HEK293 (cell line): ENCODE results near the gene COL8A1.

ENCODE experiments used
- CTCF ChIA-PET: fragments of 350-600 bp; formaldehyde crosslinking; extraction: SDS; loops from one replicate; lab custom pipeline; 2021; ENCODE audit warnings: antibody characterized with exemption; lab: Yijun Ruan, JAX
- POLR2A ChIA-PET: fragments of 300-600 bp; formaldehyde crosslinking; extraction: SDS; loops from one replicate; lab custom pipeline; 2020; ENCODE audit warnings: antibody characterized with exemption, inconsistent platforms; lab: Yijun Ruan, JAX
- H3K27ac ChIP-seq: fragments of 200-500 bp; sonication (Bioruptor generic); 2 replicates; pipeline ENCODE4 v1.5.1; 2014; ENCODE audit warnings: low read depth, low read length, control low read depth, inconsistent platforms; ENCODE audit errors: extremely low read depth
- H3K36me3 ChIP-seq, 2 experiments: fragments of 200-500 bp in 1 of 2; sonication (Bioruptor generic) in 1 of 2; 1 replicate in 1 of 2; 2 replicates in 1 of 2; pipeline ENCODE4 v1.5.1; 2014 to 2017; ENCODE audit warnings: inconsistent platforms in 2 of 2, low read length in 2 of 2; ENCODE audit not compliant: control insufficient read depth in 2 of 2, insufficient read depth in 1 of 2
- H3K4me1 ChIP-seq: fragments of 200-500 bp; sonication (Bioruptor generic); 2 replicates; pipeline ENCODE4 v1.5.1; 2014; ENCODE audit warnings: mild to moderate bottlenecking, low read length, inconsistent platforms; ENCODE audit not compliant: control insufficient read depth, insufficient read depth
- H3K4me3 ChIP-seq: 2 replicates; pipeline ENCODE4 v1.5.1; 2011; ENCODE audit warnings: low read depth, mild to moderate bottlenecking, control low read depth, low read length, moderate library complexity
- H3K9me3 ChIP-seq: fragments of 200-500 bp; sonication (Bioruptor generic); 2 replicates; pipeline ENCODE4 v1.5.1; 2014; ENCODE audit warnings: low read depth, low read length, inconsistent platforms; ENCODE audit not compliant: control insufficient read depth, insufficient read depth
- ATF2 ChIP-seq: fragments of 450-650 bp; formaldehyde crosslinking; IDR thresholded peaks from 2 replicates; pipeline ENCODE4 v1.5.1; 2016; ENCODE audit warnings: missing biosample characterization, missing genetic modification characterization, low read depth
- GLI4 ChIP-seq: fragments of 450-650 bp; formaldehyde crosslinking; IDR thresholded peaks from 2 replicates; pipeline ENCODE4 v1.5.1; 2016; ENCODE audit warnings: missing biosample characterization, missing genetic modification characterization
- GLIS2 ChIP-seq: fragments of 450-650 bp; formaldehyde crosslinking; IDR thresholded peaks from 2 replicates; pipeline ENCODE4 v1.5.1; 2016; ENCODE audit warnings: missing biosample characterization, missing genetic modification characterization
- KLF17 ChIP-seq: fragments of 450-650 bp; formaldehyde crosslinking; IDR thresholded peaks from 2 replicates; pipeline ENCODE4 v1.5.1; 2016; ENCODE audit warnings: missing biosample characterization, missing genetic modification characterization
- KLF7 ChIP-seq: fragments of 450-650 bp; formaldehyde crosslinking; IDR thresholded peaks from 2 replicates; pipeline ENCODE4 v1.5.1; 2016; ENCODE audit warnings: missing biosample characterization, missing genetic modification characterization, borderline replicate concordance
- OVOL3 ChIP-seq: fragments of 450-650 bp; formaldehyde crosslinking; IDR thresholded peaks from 2 replicates; pipeline ENCODE4 v1.5.1; 2016; ENCODE audit warnings: missing biosample characterization, missing genetic modification characterization
- SP3 ChIP-seq: fragments of 450-650 bp; formaldehyde crosslinking; IDR thresholded peaks from 2 replicates; pipeline ENCODE4 v1.5.1; 2016; ENCODE audit warnings: missing biosample characterization, missing genetic modification characterization
- TCF7L2 ChIP-seq: IDR thresholded peaks from 2 replicates; pipeline ENCODE4 v1.6.1; 2011; ENCODE audit warnings: low read depth, mild to moderate bottlenecking, inconsistent platforms, low read length, moderate library complexity, borderline replicate concordance
- ZFP69B ChIP-seq: fragments of 450-650 bp; formaldehyde crosslinking; IDR thresholded peaks from 2 replicates; pipeline ENCODE4 v1.5.1; 2016; ENCODE audit warnings: missing biosample characterization, missing genetic modification characterization
- ZIC2 ChIP-seq: fragments of 450-650 bp; formaldehyde crosslinking; IDR thresholded peaks from 2 replicates; pipeline ENCODE4 v1.5.1; 2016; ENCODE audit warnings: missing biosample characterization, missing genetic modification characterization
- ZNF10 ChIP-seq: fragments of 450-650 bp; formaldehyde crosslinking; IDR thresholded peaks from 2 replicates; pipeline ENCODE4 v1.5.1; 2017; ENCODE audit warnings: missing biosample characterization, missing genetic modification characterization
- ZNF132 ChIP-seq: fragments of 450-650 bp; formaldehyde crosslinking; IDR thresholded peaks from 2 replicates; pipeline ENCODE4 v1.5.1; 2017; ENCODE audit warnings: missing biosample characterization, missing genetic modification characterization, borderline replicate concordance
- ZNF211 ChIP-seq: fragments of 450-650 bp; formaldehyde crosslinking; IDR thresholded peaks from 2 replicates; pipeline ENCODE4 v1.5.1; 2016; ENCODE audit warnings: low read depth, missing biosample characterization, missing genetic modification characterization
- ZNF214 ChIP-seq: fragments of 450-650 bp; formaldehyde crosslinking; IDR thresholded peaks from 2 replicates; pipeline ENCODE4 v1.5.1; 2017; ENCODE audit warnings: missing biosample characterization, mild to moderate bottlenecking, missing genetic modification characterization, borderline replicate concordance
- ZNF302 ChIP-seq: fragments of 450-650 bp; formaldehyde crosslinking; IDR thresholded peaks from 2 replicates; pipeline ENCODE4 v1.5.1; 2016; ENCODE audit warnings: missing biosample characterization, missing genetic modification characterization, low read depth
- ZNF350 ChIP-seq: fragments of 450-650 bp; formaldehyde crosslinking; IDR thresholded peaks from 2 replicates; pipeline ENCODE4 v1.5.0; 2017; ENCODE audit warnings: missing biosample characterization, mild to moderate bottlenecking, missing genetic modification characterization
- ZNF362 ChIP-seq: fragments of 450-650 bp; formaldehyde crosslinking; IDR thresholded peaks from 2 replicates; pipeline ENCODE4 v1.5.1; 2016; ENCODE audit warnings: missing biosample characterization, missing genetic modification characterization
- ZNF423 ChIP-seq: fragments of 450-650 bp; formaldehyde crosslinking; IDR thresholded peaks from 2 replicates; pipeline ENCODE4 v1.5.1; 2016; ENCODE audit warnings: missing biosample characterization, missing genetic modification characterization
- ZNF518A ChIP-seq: fragments of 450-650 bp; formaldehyde crosslinking; conservative IDR thresholded peaks from 2 replicates; pipeline ENCODE4 v1.5.1; 2016; ENCODE audit warnings: low read depth, missing biosample characterization, missing genetic modification characterization
- ZNF664 ChIP-seq: fragments of 450-650 bp; formaldehyde crosslinking; IDR thresholded peaks from 2 replicates; pipeline ENCODE4 v1.5.1; 2016; ENCODE audit warnings: missing biosample characterization, missing genetic modification characterization

The COL8A1 gene

GRCh38 chr3:99656624-99657023 lies 18.2 kb downstream of the COL8A1 start (continued):
- TF ChIP-seq KLF17 (no peak), ZNF211 (tag by site-specific recombination) (no peak), ZNF132 (tag by site-specific recombination) (no peak), ATF2 (tag by site-specific recombination) (no peak), GLI4 (no peak), ZNF10 (tag by site-specific recombination) (no peak), ZNF362 (tag by site-specific recombination) (no peak)
- TF ChIP-seq, all 188 proteins: peak for 0

- Histone ChIP-seq H3K9me3 (no peaks in the 10 kb centered on the region), H3K4me3 (no peak overlapping the region), H3K27ac (no peak overlapping the region), H3K36me3 (no peaks in the 10 kb centered on the region)
- ChIA-PET POLR2A (no interaction called here), CTCF (no interaction called here)
- no peak for TF ChIP-seq TCF7L2
- no peak for TF ChIP-seq ZNF664 (tag by site-specific recombination)
- no peak for TF ChIP-seq ZNF423 (tag by site-specific recombination)
- TF ChIP-seq, all 188 proteins: peak for 0
- H3K4me1 ChIP-seq, result no peaks in the 10 kb centered on the region
Measured at GRCh38 chr3:99658274-99658673, 19.9 kb downstream of the COL8A1 start.

GRCh38 chr3:99659032-99659431 lies 20.6 kb downstream of the COL8A1 start:
- no peak for TF ChIP-seq SP3 (tag by site-specific recombination)
- TF ChIP-seq ZNF214 (tag by site-specific recombination), result no peak
- no peak for TF ChIP-seq ZNF302 (tag by site-specific recombination)
- TF ChIP-seq OVOL3 (tag by site-specific recombination), result no peak
- CTCF ChIA-PET, result interaction anchor here (0.7 kb wide), 1 partner anchor 608 kb away, joined by 3 read pairs; no protein-coding TSS in a partner anchor
- POLR2A ChIA-PET, result no interaction called here

GRCh38 chr3:99659951-99660350 lies 21.6 kb downstream of the COL8A1 start:
- ChIA-PET CTCF (interaction anchor here (0.7 kb wide), 2 partner anchors 95 to 608 kb away, joined by 3 read pairs; no protein-coding TSS in a partner anchor), POLR2A (no interaction called here)
- Histone ChIP-seq H3K27ac (no peak overlapping the region), H3K36me3 (no peaks in the 10 kb centered on the region), H3K4me1 (no peaks in the 10 kb centered on the region), H3K4me3 (no peak overlapping the region), H3K9me3 (no peaks in the 10 kb centered on the region)
- TF ChIP-seq KLF7 (tag by site-specific recombination), result no peak
- no peak for TF ChIP-seq ZIC2 (tag by site-specific recombination)
- no peak for TF ChIP-seq ZFP69B (tag by site-specific recombination)
- no peak for TF ChIP-seq ZNF362 (tag by site-specific recombination)
- no peak for TF ChIP-seq ZNF518A (tag by site-specific recombination)
- TF ChIP-seq ZNF350 (tag by site-specific recombination), result no peak
- no peak for TF ChIP-seq GLIS2

More at GRCh38 chr3:99659032-99659431, 20.6 kb downstream of the COL8A1 start:
- H3K4me1 ChIP-seq, result no peaks in the 10 kb centered on the region
- no peaks in the 10 kb centered on the region for H3K9me3 ChIP-seq
- no peak overlapping the region for H3K27ac ChIP-seq
- no peak overlapping the region for H3K4me3 ChIP-seq
- no peaks in the 10 kb centered on the region for H3K36me3 ChIP-seq
